ENCODE data around the gene OLA1.
"Not testable (repeated sequence)": the region's sequence is repeated elsewhere in the genome, so short reads cannot be mapped to it uniquely, and the experiment has no call there.

The OLA1 gene

GRCh38 chr2:174254267-174254666 is 5.9 kb upstream of the OLA1 start:
- peaks cover 0 to under 1% of the 10 kb centered on the region in 2 donors for H3K4me1 ChIP-seq (ENCODE audit: control insufficient read depth in 2 of 2, insufficient read depth in 2 of 2, low read length in 2 of 2)
- no peak overlapping the region for H3K27ac ChIP-seq (ENCODE audit: low read depth in 2 of 2, low read length in 2 of 2)
- no peaks in the 10 kb centered on the region for H3K27me3 ChIP-seq (ENCODE audit: control insufficient read depth in 2 of 2, insufficient read depth in 2 of 2, low read length in 2 of 2)
- no peak overlapping the region for H3K4me3 ChIP-seq (ENCODE audit: low read length in 2 of 2)
- H3K36me3 ChIP-seq (ENCODE audit: control insufficient read depth in 2 of 2, insufficient read depth in 2 of 2, low read length in 2 of 2): no peaks in the 10 kb centered on the region
- H3K9me3 ChIP-seq (ENCODE audit: control insufficient read depth in 2 of 2, low read length in 2 of 2): no peaks in the 10 kb centered on the region
- H3K9ac ChIP-seq (ENCODE audit: low read depth in 1 of 2, low read length in 2 of 2): no peak overlapping the region

DNA sequence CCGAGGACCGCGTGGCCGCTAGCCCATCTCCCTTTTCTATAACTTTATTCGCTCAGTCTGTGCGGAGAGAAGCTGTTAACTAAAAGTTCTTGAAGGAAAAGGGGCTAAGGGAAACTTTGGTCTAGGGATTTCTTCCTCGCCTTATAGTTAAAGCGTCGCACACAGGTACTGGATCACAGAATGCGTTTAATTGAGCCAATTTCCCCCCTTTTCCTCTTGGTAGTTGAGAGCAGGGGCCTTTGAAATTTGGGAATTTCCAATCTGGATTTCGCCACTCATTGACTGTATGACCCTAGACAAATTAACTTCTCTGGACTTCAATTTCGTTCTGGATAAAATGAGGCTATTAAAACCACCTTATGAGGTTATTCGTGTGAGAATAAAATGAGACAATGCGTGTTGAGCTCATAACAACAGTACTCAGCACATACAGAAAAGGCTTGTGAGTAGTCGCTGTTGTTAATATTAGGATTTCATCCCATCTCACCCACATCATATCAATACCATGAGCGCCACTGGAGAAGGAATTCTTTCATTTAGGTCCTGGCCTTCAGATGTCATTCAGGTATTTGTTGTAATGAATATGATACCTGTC is 763 bp upstream of the OLA1 start:
- no peaks in the 10 kb centered on the region for H3K27me3 ChIP-seq (ENCODE audit: control insufficient read depth in 2 of 2, insufficient read depth in 2 of 2, low read length in 2 of 2)
- no peaks in the 10 kb centered on the region for H3K36me3 ChIP-seq (ENCODE audit: control insufficient read depth in 2 of 2, insufficient read depth in 2 of 2, low read length in 2 of 2)
- H3K9me3 ChIP-seq (ENCODE audit: control insufficient read depth in 2 of 2, low read length in 2 of 2): no peaks in the 10 kb centered on the region
- H3K27ac ChIP-seq (ENCODE audit: low read depth in 2 of 2, low read length in 2 of 2): peak overlapping the region; percentile 72 to 81
- peak overlapping the region; percentile 82 to 91 for H3K4me3 ChIP-seq (ENCODE audit: low read length in 2 of 2)
- peak overlapping the region; percentile 68 to 84 for H3K9ac ChIP-seq (ENCODE audit: low read depth in 1 of 2, low read length in 2 of 2)
- H3K4me1 ChIP-seq (ENCODE audit: control insufficient read depth in 2 of 2, insufficient read depth in 2 of 2, low read length in 2 of 2): peaks cover 2 to 18% of the 10 kb centered on the region in 2 donors

- Histone ChIP-seq H3K27me3 (ENCODE audit: control insufficient read depth in 2 of 2, insufficient read depth in 2 of 2, low read length in 2 of 2) (no peaks in the 10 kb centered on the region), H3K27ac (ENCODE audit: low read depth in 2 of 2, low read length in 2 of 2) (peak overlapping the region; percentile 75 to 81), H3K9me3 (ENCODE audit: control insufficient read depth in 2 of 2, low read length in 2 of 2) (no peaks in the 10 kb centered on the region), H3K4me1 (ENCODE audit: control insufficient read depth in 2 of 2, insufficient read depth in 2 of 2, low read length in 2 of 2) (peaks cover 2 to 18% of the 10 kb centered on the region in 2 donors), H3K36me3 (ENCODE audit: control insufficient read depth in 2 of 2, insufficient read depth in 2 of 2, low read length in 2 of 2) (no peaks in the 10 kb centered on the region), H3K9ac (ENCODE audit: low read depth in 1 of 2, low read length in 2 of 2) (peak overlapping the region; percentile 72 to 86), H3K4me3 (ENCODE audit: low read length in 2 of 2) (peak overlapping the region; percentile 82 to 85)
Measured at GRCh38 chr2:174247474-174248186, 702 bp downstream of the OLA1 start.

DNA sequence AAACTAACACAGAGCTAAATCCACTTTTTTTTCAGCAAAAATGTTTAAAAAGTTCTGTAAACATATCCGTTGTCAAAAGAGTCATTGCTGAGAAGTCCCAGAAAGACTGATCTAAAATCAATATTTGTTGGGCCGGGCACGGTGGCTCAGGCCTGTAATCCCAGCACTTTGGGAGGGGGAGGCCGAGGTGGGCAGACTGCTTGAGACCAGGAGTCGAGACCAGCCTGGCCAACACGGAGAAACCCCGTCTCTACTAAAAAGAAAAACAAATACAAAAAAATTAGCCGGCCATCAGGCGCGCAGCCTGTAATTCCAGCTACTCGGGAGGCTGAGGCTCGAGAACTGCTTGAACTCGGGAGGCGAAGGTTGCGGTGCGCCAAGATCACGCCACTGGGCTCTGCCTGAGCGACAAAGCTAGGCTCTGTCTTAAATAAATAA is 1.4 kb downstream of the OLA1 start:
- Histone ChIP-seq H3K4me1 (ENCODE audit: control insufficient read depth in 2 of 2, insufficient read depth in 2 of 2, low read length in 2 of 2) (peaks cover 2 to 18% of the 10 kb centered on the region in 2 donors), H3K9ac (ENCODE audit: low read depth in 1 of 2, low read length in 2 of 2) (no peak overlapping the region), H3K4me3 (ENCODE audit: low read length in 2 of 2) (peak overlapping the region in 1 of 2 donors; percentile 85), H3K9me3 (ENCODE audit: control insufficient read depth in 2 of 2, low read length in 2 of 2) (no peaks in the 10 kb centered on the region), H3K36me3 (ENCODE audit: control insufficient read depth in 2 of 2, insufficient read depth in 2 of 2, low read length in 2 of 2) (peaks cover 0 to 5% of the 10 kb centered on the region in 2 donors), H3K27me3 (ENCODE audit: control insufficient read depth in 2 of 2, insufficient read depth in 2 of 2, low read length in 2 of 2) (no peaks in the 10 kb centered on the region), H3K27ac (ENCODE audit: low read depth in 2 of 2, low read length in 2 of 2) (no peak overlapping the region)

- not testable (repeated sequence) for H3K9me3 ChIP-seq (ENCODE audit: control insufficient read depth in 2 of 2, low read length in 2 of 2); H3K27ac ChIP-seq (ENCODE audit: low read depth in 2 of 2, low read length in 2 of 2); H3K9ac ChIP-seq (ENCODE audit: low read depth in 1 of 2, low read length in 2 of 2); H3K36me3 ChIP-seq (ENCODE audit: control insufficient read depth in 2 of 2, insufficient read depth in 2 of 2, low read length in 2 of 2); H3K27me3 ChIP-seq (ENCODE audit: control insufficient read depth in 2 of 2, insufficient read depth in 2 of 2, low read length in 2 of 2); H3K4me3 ChIP-seq (ENCODE audit: low read length in 2 of 2)
- H3K4me1 ChIP-seq (ENCODE audit: control insufficient read depth in 2 of 2, insufficient read depth in 2 of 2, low read length in 2 of 2): peaks cover 2 to 18% of the 10 kb centered on the region in 2 donors
Measured at GRCh38 chr2:174245628-174246027, 2.7 kb downstream of the OLA1 start.

DNA sequence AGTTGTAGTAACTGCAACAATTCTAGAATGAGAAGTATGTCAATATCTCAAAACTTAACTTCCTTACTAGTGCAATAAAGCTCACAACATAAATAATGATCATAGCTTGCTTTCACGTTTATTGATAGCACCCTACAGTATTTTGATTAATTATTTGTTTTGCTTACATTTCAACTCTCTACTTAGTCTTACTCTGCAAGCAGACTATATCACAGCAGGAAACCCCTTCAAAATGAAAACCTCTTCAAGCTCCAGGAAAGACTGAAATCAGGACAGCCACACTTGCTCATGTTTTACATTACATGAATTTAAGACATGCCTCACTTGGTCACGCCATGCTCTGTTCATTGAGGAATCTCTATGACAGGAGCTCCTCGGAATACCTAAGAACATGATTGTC is 3.3 kb downstream of the OLA1 start:
- no peak overlapping the region for H3K4me3 ChIP-seq (ENCODE audit: low read length in 2 of 2)

DNA sequence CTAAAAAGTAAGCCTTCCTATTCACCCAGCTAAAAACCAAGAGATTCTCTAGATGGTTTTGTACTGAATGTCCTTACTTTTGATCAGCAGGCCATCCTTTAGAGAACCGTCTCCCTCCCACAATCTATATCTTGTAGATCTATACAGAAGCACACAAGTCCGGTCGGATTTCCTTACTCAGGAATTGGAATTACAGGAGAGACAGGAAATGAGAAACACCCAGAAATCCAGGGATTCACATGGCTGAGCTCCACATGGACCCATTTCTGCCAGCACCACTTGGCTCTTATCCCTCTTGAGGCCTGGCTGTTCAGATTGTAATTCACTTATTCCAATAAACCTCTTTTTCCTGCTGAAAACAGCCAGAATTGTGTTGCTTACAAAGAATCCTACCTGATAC is 4.5 kb downstream of the OLA1 start:
- H3K9ac ChIP-seq (ENCODE audit: low read depth in 1 of 2, low read length in 2 of 2): no peak overlapping the region

More for the DNA sequence above, 3.3 kb downstream of the OLA1 start:
- H3K27me3 ChIP-seq (ENCODE audit: control insufficient read depth in 2 of 2, insufficient read depth in 2 of 2, low read length in 2 of 2): no peaks in the 10 kb centered on the region
- H3K9me3 ChIP-seq (ENCODE audit: control insufficient read depth in 2 of 2, low read length in 2 of 2): no peaks in the 10 kb centered on the region
- peaks cover 2 to 18% of the 10 kb centered on the region in 2 donors for H3K4me1 ChIP-seq (ENCODE audit: control insufficient read depth in 2 of 2, insufficient read depth in 2 of 2, low read length in 2 of 2)
- no peak overlapping the region for H3K9ac ChIP-seq (ENCODE audit: low read depth in 1 of 2, low read length in 2 of 2)
- H3K27ac ChIP-seq (ENCODE audit: low read depth in 2 of 2, low read length in 2 of 2): no peak overlapping the region
- H3K36me3 ChIP-seq (ENCODE audit: control insufficient read depth in 2 of 2, insufficient read depth in 2 of 2, low read length in 2 of 2): peaks cover 0 to 5% of the 10 kb centered on the region in 2 donors

DNA sequence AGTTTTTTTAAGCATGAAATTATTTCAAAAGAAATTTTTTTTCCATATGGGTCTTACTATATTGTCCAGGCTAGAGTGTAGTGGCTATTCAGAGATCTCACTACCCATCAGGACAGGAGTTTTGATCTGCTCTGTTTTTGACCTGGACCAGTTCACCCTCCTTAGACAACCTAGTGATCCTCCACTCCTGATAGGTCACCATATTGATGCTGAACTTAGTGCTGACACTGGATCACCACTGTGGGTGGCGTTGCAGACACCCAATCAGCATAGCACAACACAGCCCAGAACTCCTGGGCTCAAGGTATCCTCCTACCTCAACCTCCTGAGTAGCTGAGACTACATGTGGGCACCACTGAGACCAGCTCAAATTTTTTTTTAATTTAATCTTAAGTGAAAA is 8.2 kb downstream of the OLA1 start:
- Histone ChIP-seq H3K9me3 (ENCODE audit: control insufficient read depth in 2 of 2, low read length in 2 of 2) (no peaks in the 10 kb centered on the region), H3K27ac (ENCODE audit: low read depth in 2 of 2, low read length in 2 of 2) (no peak overlapping the region), H3K27me3 (ENCODE audit: control insufficient read depth in 2 of 2, insufficient read depth in 2 of 2, low read length in 2 of 2) (no peaks in the 10 kb centered on the region), H3K4me3 (ENCODE audit: low read length in 2 of 2) (no peak overlapping the region), H3K4me1 (ENCODE audit: control insufficient read depth in 2 of 2, insufficient read depth in 2 of 2, low read length in 2 of 2) (peaks cover 0 to 6% of the 10 kb centered on the region in 2 donors), H3K36me3 (ENCODE audit: control insufficient read depth in 2 of 2, insufficient read depth in 2 of 2, low read length in 2 of 2) (peaks cover 0 to 5% of the 10 kb centered on the region in 2 donors), H3K9ac (ENCODE audit: low read depth in 1 of 2, low read length in 2 of 2) (no peak overlapping the region)

More for the DNA sequence above, 4.5 kb downstream of the OLA1 start:
- H3K27ac ChIP-seq (ENCODE audit: low read depth in 2 of 2, low read length in 2 of 2): no peak overlapping the region
- no peaks in the 10 kb centered on the region for H3K9me3 ChIP-seq (ENCODE audit: control insufficient read depth in 2 of 2, low read length in 2 of 2)
- no peak overlapping the region for H3K4me3 ChIP-seq (ENCODE audit: low read length in 2 of 2)
- H3K27me3 ChIP-seq (ENCODE audit: control insufficient read depth in 2 of 2, insufficient read depth in 2 of 2, low read length in 2 of 2): no peaks in the 10 kb centered on the region
- H3K36me3 ChIP-seq (ENCODE audit: control insufficient read depth in 2 of 2, insufficient read depth in 2 of 2, low read length in 2 of 2): peaks cover 0 to 5% of the 10 kb centered on the region in 2 donors
- H3K4me1 ChIP-seq (ENCODE audit: control insufficient read depth in 2 of 2, insufficient read depth in 2 of 2, low read length in 2 of 2): peaks cover 2 to 13% of the 10 kb centered on the region in 2 donors

DNA sequence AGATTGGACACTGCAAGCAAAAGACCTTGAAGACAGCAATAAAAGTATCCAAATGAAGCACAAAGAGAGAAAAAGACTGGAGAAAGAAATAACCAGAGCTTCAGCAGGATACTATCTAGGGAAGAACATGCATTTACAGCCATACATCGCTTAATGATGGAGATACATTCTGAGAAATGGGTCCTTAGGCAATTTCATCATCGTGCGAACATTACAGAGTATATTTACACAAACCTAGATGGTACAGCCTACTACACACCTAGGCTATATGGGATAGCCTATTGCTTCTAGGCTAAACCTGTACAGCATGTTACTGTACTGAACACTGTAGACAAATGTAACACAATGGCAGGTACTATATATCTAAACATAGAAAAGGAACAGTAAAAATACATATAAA is 11.9 kb downstream of the OLA1 start:
- H3K9me3 ChIP-seq (ENCODE audit: control insufficient read depth in 2 of 2, low read length in 2 of 2): no peaks in the 10 kb centered on the region
- H3K27me3 ChIP-seq (ENCODE audit: control insufficient read depth in 2 of 2, insufficient read depth in 2 of 2, low read length in 2 of 2): no peaks in the 10 kb centered on the region

GRCh38 chr2:174235680-174236079 is 12.7 kb downstream of the OLA1 start:
- H3K4me1 ChIP-seq (ENCODE audit: control insufficient read depth in 2 of 2, insufficient read depth in 2 of 2, low read length in 2 of 2): peaks cover 0 to 6% of the 10 kb centered on the region in 2 donors
- H3K9ac ChIP-seq (ENCODE audit: low read depth in 1 of 2, low read length in 2 of 2): no peak overlapping the region
- no peak overlapping the region for H3K4me3 ChIP-seq (ENCODE audit: low read length in 2 of 2)
- H3K27me3 ChIP-seq (ENCODE audit: control insufficient read depth in 2 of 2, insufficient read depth in 2 of 2, low read length in 2 of 2): no peaks in the 10 kb centered on the region
- no peak overlapping the region for H3K27ac ChIP-seq (ENCODE audit: low read depth in 2 of 2, low read length in 2 of 2)
- no peaks in the 10 kb centered on the region for H3K9me3 ChIP-seq (ENCODE audit: control insufficient read depth in 2 of 2, low read length in 2 of 2)
- no peaks in the 10 kb centered on the region for H3K36me3 ChIP-seq (ENCODE audit: control insufficient read depth in 2 of 2, insufficient read depth in 2 of 2, low read length in 2 of 2)

More for the DNA sequence above, 11.9 kb downstream of the OLA1 start:
- peaks cover 0 to 6% of the 10 kb centered on the region in 2 donors for H3K4me1 ChIP-seq (ENCODE audit: control insufficient read depth in 2 of 2, insufficient read depth in 2 of 2, low read length in 2 of 2)
- no peaks in the 10 kb centered on the region for H3K36me3 ChIP-seq (ENCODE audit: control insufficient read depth in 2 of 2, insufficient read depth in 2 of 2, low read length in 2 of 2)
- H3K4me3 ChIP-seq (ENCODE audit: low read length in 2 of 2): no peak overlapping the region
- no peak overlapping the region for H3K9ac ChIP-seq (ENCODE audit: low read depth in 1 of 2, low read length in 2 of 2)
- no peak overlapping the region for H3K27ac ChIP-seq (ENCODE audit: low read depth in 2 of 2, low read length in 2 of 2)

All from mucosa of rectum (tissue), 2 donors.